ENCODE results near the gene IER5. TPM values are rescaled to one million over a fixed set of nuclear protein-coding genes. Genes with fewer than 3 reads are reported as not detected.

IER5 gene
- total RNA-seq, 1 experiment from 2014 or later = 47.5 TPM

DNA sequence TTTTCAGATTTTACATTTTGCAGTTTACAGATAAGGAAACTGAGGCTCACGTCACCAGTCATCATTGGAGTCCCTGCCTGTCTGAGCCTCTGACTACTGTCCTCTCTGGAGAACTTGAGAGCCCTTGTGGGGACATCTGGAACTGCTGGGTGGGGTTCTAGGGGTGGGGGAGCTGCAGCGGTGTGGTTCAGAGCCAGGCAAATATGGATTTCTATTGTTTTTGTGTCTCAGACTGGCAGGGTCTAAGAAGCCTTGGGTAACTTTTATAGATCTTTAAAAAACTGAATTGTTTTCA lies 46.9 kb downstream of the IER5 start:
- intact Hi-C loops (cut with micrococcal nuclease) = loop anchor here (1.0 to 2.0 kb wide), 4 partner anchors 23 to 113 kb away; partner anchors contain the start of gene STX6
- H3K36me3 Mint-ChIP-seq (ENCODE audit: insufficient read depth, unreplicated experiment) = no peaks in the 10 kb centered on the region
- TF ChIP-seq, protein P1, sequence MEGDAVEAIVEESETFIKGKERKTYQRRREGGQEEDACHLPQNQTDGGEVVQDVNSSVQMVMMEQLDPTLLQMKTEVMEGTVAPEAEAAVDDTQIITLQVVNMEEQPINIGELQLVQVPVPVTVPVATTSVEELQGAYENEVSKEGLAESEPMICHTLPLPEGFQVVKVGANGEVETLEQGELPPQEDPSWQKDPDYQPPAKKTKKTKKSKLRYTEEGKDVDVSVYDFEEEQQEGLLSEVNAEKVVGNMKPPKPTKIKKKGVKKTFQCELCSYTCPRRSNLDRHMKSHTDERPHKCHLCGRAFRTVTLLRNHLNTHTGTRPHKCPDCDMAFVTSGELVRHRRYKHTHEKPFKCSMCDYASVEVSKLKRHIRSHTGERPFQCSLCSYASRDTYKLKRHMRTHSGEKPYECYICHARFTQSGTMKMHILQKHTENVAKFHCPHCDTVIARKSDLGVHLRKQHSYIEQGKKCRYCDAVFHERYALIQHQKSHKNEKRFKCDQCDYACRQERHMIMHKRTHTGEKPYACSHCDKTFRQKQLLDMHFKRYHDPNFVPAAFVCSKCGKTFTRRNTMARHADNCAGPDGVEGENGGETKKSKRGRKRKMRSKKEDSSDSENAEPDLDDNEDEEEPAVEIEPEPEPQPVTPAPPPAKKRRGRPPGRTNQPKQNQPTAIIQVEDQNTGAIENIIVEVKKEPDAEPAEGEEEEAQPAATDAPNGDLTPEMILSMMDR (IDR thresholded peaks at IDR 0.05; ENCODE audit: unreplicated experiment) = peak; percentile 49
- H3K4me1 Mint-ChIP-seq (ENCODE audit: insufficient read depth, unreplicated experiment) = peaks cover 60% of the 10 kb centered on the region
- no peaks in the 10 kb centered on the region for H3K9me3 Mint-ChIP-seq (ENCODE audit: unreplicated experiment)
- peak overlapping the region; percentile 71 for H3K4me3 Mint-ChIP-seq (ENCODE audit: unreplicated experiment)
- H3K27me3 Mint-ChIP-seq (ENCODE audit: insufficient read depth, unreplicated experiment) = no peaks in the 10 kb centered on the region
- ChIA-PET POLR2A (interaction anchor here (0.6 to 24.8 kb wide), 23 partner anchors 8 to 654 kb away, joined by 3 to 1402 read pairs (median 4); partner anchors contain the start of genes ACBD6, IER5, MR1 and STX6), CTCF (interaction anchor here (0.8 to 9.3 kb wide), 19 partner anchors 8 to 185 kb away, joined by 3 to 198 read pairs (median 4); no protein-coding TSS in a partner anchor)
- no TSS peak for BruUV-seq (replicated peaks)
- DNase-seq (ENCODE audit: unreplicated experiment) = peak; percentile 69
- peak overlapping the region; percentile 100 for H3K27ac Mint-ChIP-seq (ENCODE audit: low read depth, unreplicated experiment)

DNA sequence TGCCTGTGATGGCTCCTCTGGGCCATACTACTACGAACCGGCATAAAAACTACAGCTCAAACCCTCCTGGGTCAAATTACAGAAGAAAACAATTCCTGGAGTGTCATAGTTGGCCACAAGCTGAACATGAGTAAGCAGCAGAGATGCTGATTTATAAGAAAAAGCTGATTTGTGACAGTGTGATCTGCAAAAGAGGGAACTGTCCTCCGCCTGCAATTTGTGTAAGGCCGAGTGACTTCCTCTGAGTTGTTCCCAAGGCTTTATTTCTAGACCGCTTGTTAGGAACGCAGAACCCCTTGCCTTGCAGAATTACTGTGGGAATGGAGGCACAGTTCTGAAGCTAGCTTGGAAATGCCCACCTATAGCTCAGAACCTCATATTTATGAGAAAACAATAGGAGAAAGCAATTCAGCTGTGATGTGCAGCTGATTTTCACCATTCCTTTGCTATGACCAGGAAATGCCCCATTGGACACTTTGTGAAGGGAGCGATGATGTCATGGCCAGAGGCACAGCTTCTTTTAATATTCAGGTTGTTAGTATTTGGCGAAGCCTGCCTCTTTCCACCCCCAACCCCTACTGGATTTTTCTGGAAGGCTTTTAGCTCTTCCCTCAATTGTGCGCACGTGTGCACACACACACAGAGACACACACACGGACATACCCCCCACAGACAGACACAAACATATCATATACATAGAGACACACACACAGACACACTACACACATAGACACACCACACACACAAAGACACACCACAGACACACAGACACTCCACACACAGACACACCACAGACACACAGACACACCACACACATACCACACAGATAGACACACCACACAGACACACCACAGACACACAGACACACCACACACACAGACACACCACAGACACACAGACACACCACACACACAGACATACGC lies 47.6 kb downstream of the IER5 start:
- POLR2A ChIA-PET = interaction anchor here (0.6 to 24.8 kb wide), 27 partner anchors 8 to 655 kb away, joined by 3 to 1402 read pairs (median 4); partner anchors contain the start of genes ACBD6, IER5, MR1 and STX6
- peaks cover 67% of the 10 kb centered on the region for H3K4me1 Mint-ChIP-seq (ENCODE audit: insufficient read depth, unreplicated experiment)
- CTCF ChIA-PET = interaction anchor here (0.6 to 9.3 kb wide), 21 partner anchors 9 to 186 kb away, joined by 3 to 198 read pairs (median 4); partner anchors contain the start of gene MR1

DNA sequence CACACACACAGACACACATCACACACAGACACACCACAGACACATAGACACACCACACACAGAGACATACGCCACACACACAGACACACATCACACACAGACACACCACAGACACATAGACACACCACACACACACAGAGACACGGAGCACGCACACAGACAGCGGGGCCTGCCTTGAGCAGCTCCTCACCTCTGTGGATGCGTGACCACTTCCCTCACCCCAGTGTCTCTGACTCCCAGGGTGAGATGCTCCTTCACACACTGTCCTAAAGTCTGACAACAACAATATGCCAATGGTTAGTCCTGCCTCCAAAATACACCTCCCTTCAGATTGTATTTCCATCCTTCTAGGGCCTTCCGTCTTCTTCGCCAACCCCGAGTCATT lies 48.2 kb downstream of the IER5 start:
- Mint-ChIP-seq H3K36me3 (ENCODE audit: insufficient read depth, unreplicated experiment) (no peaks in the 10 kb centered on the region), H3K27ac (ENCODE audit: low read depth, unreplicated experiment) (peak overlapping the region; percentile 100), H3K4me3 (ENCODE audit: unreplicated experiment) (peak overlapping the region; percentile 71), H3K9me3 (ENCODE audit: unreplicated experiment) (no peaks in the 10 kb centered on the region), H3K27me3 (ENCODE audit: insufficient read depth, unreplicated experiment) (no peaks in the 10 kb centered on the region), H3K4me1 (ENCODE audit: insufficient read depth, unreplicated experiment) (peaks cover 70% of the 10 kb centered on the region)
- no TSS peak for BruUV-seq (replicated peaks)
- no peak for DNase-seq (ENCODE audit: unreplicated experiment)
- ChIA-PET CTCF (interaction anchor here (0.6 to 9.3 kb wide), 9 partner anchors 11 to 113 kb away, joined by 3 to 198 read pairs (median 9); no protein-coding TSS in a partner anchor), POLR2A (interaction anchor here (1.3 to 24.8 kb wide), 5 partner anchors 32 to 634 kb away, joined by 5 to 1402 read pairs (median 45); partner anchors contain the start of genes ACBD6, IER5 and STX6)
- TF ChIP-seq, protein P1 (IDR thresholded peaks at IDR 0.05; ENCODE audit: unreplicated experiment) = no peak
- intact Hi-C loops (cut with micrococcal nuclease) = no loop called here

More for the DNA sequence above, 47.6 kb downstream of the IER5 start:
- H3K27ac Mint-ChIP-seq (ENCODE audit: low read depth, unreplicated experiment) = peak overlapping the region; percentile 100
- H3K36me3 Mint-ChIP-seq (ENCODE audit: insufficient read depth, unreplicated experiment) = no peaks in the 10 kb centered on the region
- no peaks in the 10 kb centered on the region for H3K27me3 Mint-ChIP-seq (ENCODE audit: insufficient read depth, unreplicated experiment)
- TF ChIP-seq, protein P1 (IDR thresholded peaks at IDR 0.05; ENCODE audit: unreplicated experiment) = peak; percentile 0
- TSS peak; percentile 83 for BruUV-seq (replicated peaks)
- intact Hi-C loops (cut with micrococcal nuclease) = loop anchor here (1.0 to 2.0 kb wide), 4 partner anchors 24 to 113 kb away; partner anchors contain the start of gene STX6
- DNase-seq (ENCODE audit: unreplicated experiment) = peak; percentile 80
- no peaks in the 10 kb centered on the region for H3K9me3 Mint-ChIP-seq (ENCODE audit: unreplicated experiment)
- peak overlapping the region; percentile 71 for H3K4me3 Mint-ChIP-seq (ENCODE audit: unreplicated experiment)

DNA sequence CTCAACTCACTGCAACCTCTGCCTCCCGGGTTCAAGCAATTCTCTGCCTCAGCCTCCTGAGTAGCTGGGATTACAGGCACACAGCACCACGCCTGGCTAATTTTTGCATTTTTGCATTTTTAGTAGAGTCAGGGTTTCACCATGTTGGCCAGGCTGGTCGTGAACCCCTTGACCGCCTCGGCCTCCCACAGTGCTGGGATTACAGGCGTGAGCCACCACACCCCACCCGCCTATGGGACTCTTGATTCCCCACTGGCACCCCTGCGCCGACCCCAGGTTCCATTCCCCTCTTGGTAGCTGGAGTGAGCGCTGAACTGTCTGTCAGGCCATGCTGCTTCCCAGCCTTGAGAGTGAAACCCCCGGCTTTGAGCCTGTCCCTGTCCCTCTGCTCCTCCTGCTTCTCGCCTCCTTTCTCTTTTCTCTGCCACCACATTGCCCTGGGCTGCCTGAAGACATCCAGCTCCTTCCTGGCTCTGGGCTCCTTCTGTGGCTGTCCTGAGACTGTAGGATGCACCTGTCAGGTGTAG lies 48.8 kb downstream of the IER5 start:
- POLR2A ChIA-PET = interaction anchor here (0.5 to 24.8 kb wide), 4 partner anchors 32 to 116 kb away, joined by 3 to 1402 read pairs (median 30); partner anchors contain the start of genes IER5, MR1 and STX6
- no peaks in the 10 kb centered on the region for H3K9me3 Mint-ChIP-seq (ENCODE audit: unreplicated experiment)
- no peaks in the 10 kb centered on the region for H3K36me3 Mint-ChIP-seq (ENCODE audit: insufficient read depth, unreplicated experiment)
- TF ChIP-seq, protein P1 (IDR thresholded peaks at IDR 0.05; ENCODE audit: unreplicated experiment) = no peak
- no peak overlapping the region for H3K4me3 Mint-ChIP-seq (ENCODE audit: unreplicated experiment)
- peak overlapping the region; percentile 100 for H3K27ac Mint-ChIP-seq (ENCODE audit: low read depth, unreplicated experiment)
- H3K4me1 Mint-ChIP-seq (ENCODE audit: insufficient read depth, unreplicated experiment) = peaks cover 72% of the 10 kb centered on the region
- no peak for DNase-seq (ENCODE audit: unreplicated experiment)
- BruUV-seq (replicated peaks) = no TSS peak
- intact Hi-C loops (cut with micrococcal nuclease) = no loop called here
- CTCF ChIA-PET = interaction anchor here (0.6 to 9.3 kb wide), 10 partner anchors 11 to 1291 kb away, joined by 3 to 198 read pairs (median 4); partner anchors contain the start of gene MR1
- no peaks in the 10 kb centered on the region for H3K27me3 Mint-ChIP-seq (ENCODE audit: insufficient read depth, unreplicated experiment)

Measured in MCF 10A (cell line).